Measurements from ENCODE around the gene LRP3.
"Not testable (repeated sequence)": the region's sequence is repeated elsewhere in the genome, so short reads cannot be mapped to it uniquely, and the experiment has no call there.

The LRP3 gene

GRCh38 chr19:33210266-33210940 is 16.3 kb downstream of the LRP3 start:
- Mint-ChIP-seq H3K4me3 (no peak overlapping the region), H3K4me1 (ENCODE audit: low read depth) (peaks cover 8% of the 10 kb centered on the region), H3K9me3 (no peaks in the 10 kb centered on the region), H3K27me3 (peaks cover 1% of the 10 kb centered on the region), H3K36me3 (ENCODE audit: low read depth) (peaks cover 14% of the 10 kb centered on the region), H3K27ac (no peak overlapping the region)
- intact Hi-C loops (cut with micrococcal nuclease), result no loop called here

DNA sequence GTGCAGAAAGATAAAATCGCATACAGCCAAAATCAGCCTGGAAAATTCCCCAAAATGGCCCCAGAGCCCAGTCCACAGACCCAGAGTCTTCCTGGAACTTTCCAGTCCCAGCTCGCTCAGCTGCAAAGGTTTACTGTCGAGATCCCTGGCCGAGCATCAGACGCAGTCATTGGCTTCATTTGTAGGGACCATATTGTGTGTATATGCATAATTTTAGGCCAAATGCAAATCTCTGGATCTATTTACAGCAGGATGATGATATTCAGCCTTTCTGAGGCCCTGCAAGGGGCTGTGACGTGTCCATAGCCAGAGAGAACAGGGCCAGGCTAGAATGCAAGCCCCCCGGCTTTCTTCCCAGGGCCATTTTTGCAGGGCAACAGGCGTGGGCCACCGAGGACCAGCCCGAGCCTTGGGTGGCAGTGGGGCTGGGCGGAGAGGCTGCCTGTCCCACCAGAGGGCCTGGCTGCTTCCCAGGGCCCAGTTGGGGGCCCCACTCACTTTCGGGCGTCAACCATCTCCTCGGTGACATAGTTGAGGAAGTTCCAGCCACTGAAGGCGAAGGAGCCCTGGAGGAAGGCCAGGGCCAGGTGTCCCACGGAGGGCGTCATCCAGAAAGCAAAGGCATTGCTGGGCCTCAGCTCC is 17.8 kb downstream of the LRP3 start:
- Mint-ChIP-seq H3K36me3 (ENCODE audit: low read depth) (no peaks in the 10 kb centered on the region), H3K4me3 (no peak overlapping the region), H3K27me3 (peaks cover 1% of the 10 kb centered on the region), H3K4me1 (ENCODE audit: low read depth) (peaks cover 8% of the 10 kb centered on the region), H3K27ac (no peak overlapping the region), H3K9me3 (no peaks in the 10 kb centered on the region)
- intact Hi-C loops (cut with micrococcal nuclease), result no loop called here

- H3K27ac Mint-ChIP-seq, result no peak overlapping the region
- H3K4me1 Mint-ChIP-seq (ENCODE audit: low read depth), result peaks cover 8% of the 10 kb centered on the region
- H3K4me3 Mint-ChIP-seq, result no peak overlapping the region
- peaks cover 1% of the 10 kb centered on the region for H3K27me3 Mint-ChIP-seq
- H3K9me3 Mint-ChIP-seq, result no peaks in the 10 kb centered on the region
- H3K36me3 Mint-ChIP-seq (ENCODE audit: low read depth), result no peaks in the 10 kb centered on the region
- intact Hi-C loops (cut with micrococcal nuclease), result no loop called here
Measured at GRCh38 chr19:33212436-33213172, 18.5 kb downstream of the LRP3 start.

DNA sequence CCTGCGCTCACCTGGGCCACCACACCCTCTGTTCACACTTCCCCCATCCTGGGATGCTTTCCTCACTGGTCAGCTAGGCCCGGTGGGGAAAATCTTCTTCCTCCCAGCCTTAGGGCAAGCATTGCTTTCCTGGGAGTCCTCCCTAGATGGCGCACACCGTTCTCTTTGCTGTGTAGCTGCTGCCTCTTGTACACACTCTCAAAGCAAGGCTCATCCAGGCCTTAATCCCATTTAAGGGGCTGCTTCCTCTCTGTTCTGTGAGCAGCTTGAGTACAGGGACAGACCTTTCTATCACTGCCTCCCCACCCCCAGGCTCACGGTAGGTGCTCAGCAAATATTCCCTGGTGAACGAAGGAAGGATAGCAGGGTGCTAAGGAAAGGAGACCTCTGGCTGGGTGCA is 20.5 kb downstream of the LRP3 start:
- H3K27ac Mint-ChIP-seq, result no peak overlapping the region
- H3K9me3 Mint-ChIP-seq, result no peaks in the 10 kb centered on the region
- no peaks in the 10 kb centered on the region for H3K4me1 Mint-ChIP-seq (ENCODE audit: low read depth)

GRCh38 chr19:33215438-33216197 is 21.5 kb downstream of the LRP3 start:
- Mint-ChIP-seq H3K4me1 (ENCODE audit: low read depth) (no peaks in the 10 kb centered on the region), H3K36me3 (ENCODE audit: low read depth) (no peaks in the 10 kb centered on the region), H3K4me3 (no peak overlapping the region), H3K27ac (no peak overlapping the region), H3K9me3 (no peaks in the 10 kb centered on the region), H3K27me3 (peaks cover 1% of the 10 kb centered on the region)
- intact Hi-C loops (cut with micrococcal nuclease), result no loop called here

More for the DNA sequence above, 20.5 kb downstream of the LRP3 start:
- intact Hi-C loops (cut with micrococcal nuclease), result no loop called here
- Mint-ChIP-seq H3K4me3 (no peak overlapping the region), H3K27me3 (peaks cover 1% of the 10 kb centered on the region), H3K36me3 (ENCODE audit: low read depth) (no peaks in the 10 kb centered on the region)

- intact Hi-C loops (cut with micrococcal nuclease), result no loop called here
- H3K27me3 Mint-ChIP-seq, result peaks cover 5% of the 10 kb centered on the region
- no peaks in the 10 kb centered on the region for H3K36me3 Mint-ChIP-seq (ENCODE audit: low read depth)
- no peaks in the 10 kb centered on the region for H3K4me1 Mint-ChIP-seq (ENCODE audit: low read depth)
- H3K9me3 Mint-ChIP-seq, result no peaks in the 10 kb centered on the region
- no peak overlapping the region for H3K4me3 Mint-ChIP-seq
- H3K27ac Mint-ChIP-seq, result no peak overlapping the region
Measured at GRCh38 chr19:33216198-33216830, 22.2 kb downstream of the LRP3 start.

- no peaks in the 10 kb centered on the region for H3K4me1 Mint-ChIP-seq (ENCODE audit: low read depth)
- no peaks in the 10 kb centered on the region for H3K36me3 Mint-ChIP-seq (ENCODE audit: low read depth)
- no peak overlapping the region for H3K27ac Mint-ChIP-seq
- no peak overlapping the region for H3K4me3 Mint-ChIP-seq
- H3K27me3 Mint-ChIP-seq, result peaks cover 13% of the 10 kb centered on the region
- intact Hi-C loops (cut with micrococcal nuclease), result no loop called here
- H3K9me3 Mint-ChIP-seq, result no peaks in the 10 kb centered on the region
Measured at GRCh38 chr19:33217881-33218280, 23.8 kb downstream of the LRP3 start.

- Mint-ChIP-seq H3K27ac (no peak overlapping the region), H3K36me3 (ENCODE audit: low read depth) (no peaks in the 10 kb centered on the region), H3K27me3 (peaks cover 27% of the 10 kb centered on the region)
Measured at GRCh38 chr19:33219261-33219815, 25.2 kb downstream of the LRP3 start.

GRCh38 chr19:33220115-33220514 is 26.0 kb downstream of the LRP3 start:
- no peak overlapping the region for H3K27ac Mint-ChIP-seq
- no peaks in the 10 kb centered on the region for H3K9me3 Mint-ChIP-seq
- intact Hi-C loops (cut with micrococcal nuclease), result no loop called here

More at GRCh38 chr19:33219261-33219815, 25.2 kb downstream of the LRP3 start:
- no peak overlapping the region for H3K4me3 Mint-ChIP-seq
- H3K4me1 Mint-ChIP-seq (ENCODE audit: low read depth), result no peaks in the 10 kb centered on the region
- intact Hi-C loops (cut with micrococcal nuclease), result no loop called here
- no peaks in the 10 kb centered on the region for H3K9me3 Mint-ChIP-seq

GRCh38 chr19:33220735-33221134 is 26.6 kb downstream of the LRP3 start:
- Mint-ChIP-seq H3K36me3 (ENCODE audit: low read depth) (no peaks in the 10 kb centered on the region), H3K4me1 (ENCODE audit: low read depth) (peaks cover under 1% of the 10 kb centered on the region), H3K4me3 (no peak overlapping the region), H3K27me3 (peaks cover 35% of the 10 kb centered on the region), H3K27ac (no peak overlapping the region), H3K9me3 (no peaks in the 10 kb centered on the region)
- intact Hi-C loops (cut with micrococcal nuclease), result no loop called here

More at GRCh38 chr19:33220115-33220514, 26.0 kb downstream of the LRP3 start:
- Mint-ChIP-seq H3K36me3 (ENCODE audit: low read depth) (no peaks in the 10 kb centered on the region), H3K4me3 (no peak overlapping the region), H3K4me1 (ENCODE audit: low read depth) (no peaks in the 10 kb centered on the region), H3K27me3 (peaks cover 33% of the 10 kb centered on the region)

DNA sequence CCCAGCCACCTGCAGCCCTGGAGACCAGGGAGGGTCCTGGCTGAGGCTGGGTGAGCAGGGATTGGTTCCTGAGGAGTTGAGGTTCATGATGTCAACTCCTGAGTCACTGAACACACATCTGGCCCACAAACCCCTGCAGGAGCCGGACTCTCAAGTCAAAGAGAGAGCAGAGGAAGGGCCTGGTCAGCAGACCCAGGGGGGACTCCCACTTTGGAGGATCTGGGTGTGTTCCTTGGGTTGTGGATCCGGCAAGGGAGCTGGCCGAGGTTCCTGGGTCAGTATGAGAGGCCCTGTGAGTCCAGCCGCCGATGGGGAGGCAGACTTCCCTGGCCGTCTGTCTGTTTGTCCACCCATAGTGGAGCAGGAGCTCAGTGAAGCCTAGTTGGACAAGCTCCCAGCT is 27.5 kb downstream of the LRP3 start:
- H3K4me1 Mint-ChIP-seq (ENCODE audit: low read depth), result peaks cover 10% of the 10 kb centered on the region
- H3K27me3 Mint-ChIP-seq, result peaks cover 44% of the 10 kb centered on the region
- no peak overlapping the region for H3K27ac Mint-ChIP-seq
- intact Hi-C loops (cut with micrococcal nuclease), result no loop called here
- no peaks in the 10 kb centered on the region for H3K9me3 Mint-ChIP-seq
- no peak overlapping the region for H3K4me3 Mint-ChIP-seq
- H3K36me3 Mint-ChIP-seq (ENCODE audit: low read depth), result no peaks in the 10 kb centered on the region

- H3K4me3 Mint-ChIP-seq; intact Hi-C loops (cut with micrococcal nuclease); H3K27ac Mint-ChIP-seq; H3K9me3 Mint-ChIP-seq; H3K36me3 Mint-ChIP-seq (ENCODE audit: low read depth): not testable (repeated sequence)
- Mint-ChIP-seq H3K4me1 (ENCODE audit: low read depth) (peaks cover 16% of the 10 kb centered on the region), H3K27me3 (peaks cover 49% of the 10 kb centered on the region)
Measured at GRCh38 chr19:33222255-33222654, 28.1 kb downstream of the LRP3 start.

- no peak overlapping the region for H3K4me3 Mint-ChIP-seq
- intact Hi-C loops (cut with micrococcal nuclease), result no loop called here
Measured at GRCh38 chr19:33224694-33225457, 30.7 kb downstream of the LRP3 start.

More at GRCh38 chr19:33224694-33225457, 30.7 kb downstream of the LRP3 start:
- peaks cover 10% of the 10 kb centered on the region for H3K36me3 Mint-ChIP-seq (ENCODE audit: low read depth)
- H3K4me1 Mint-ChIP-seq (ENCODE audit: low read depth), result peaks cover 16% of the 10 kb centered on the region
- H3K9me3 Mint-ChIP-seq, result peaks cover 16% of the 10 kb centered on the region
- H3K27me3 Mint-ChIP-seq, result peaks cover 63% of the 10 kb centered on the region
- no peak overlapping the region for H3K27ac Mint-ChIP-seq

All from dendritic cell treated with granulocyte-macrophage colony-stimulating factor and Interleukin-4, amounts not matched to agents 40 ng/mL and 50 ng/mL, for 4 days (primary cell).